HEK293 (cell line): ENCODE results near the gene NUP50.

Experiments used
- GLI2 ChIP-seq: fragments of 450-650 bp; formaldehyde crosslinking; IDR thresholded peaks from 2 replicates; pipeline ENCODE4; 2017; ENCODE audit warnings: missing biosample characterization, missing genetic modification characterization, low read depth, borderline replicate concordance
- INSM2 ChIP-seq: fragments of 450-650 bp; formaldehyde crosslinking; IDR thresholded peaks from 2 replicates; pipeline ENCODE4 v1.5.1; 2016; ENCODE audit warnings: missing biosample characterization, missing genetic modification characterization
- KLF16 ChIP-seq: fragments of 450-650 bp; formaldehyde crosslinking; IDR thresholded peaks from 2 replicates; pipeline ENCODE4 v1.5.1; 2017; ENCODE audit warnings: missing biosample characterization, missing genetic modification characterization
- REPIN1 ChIP-seq: fragments of 450-650 bp; formaldehyde crosslinking; IDR thresholded peaks from 2 replicates; pipeline ENCODE4 v1.5.1; 2017; ENCODE audit warnings: missing biosample characterization, missing genetic modification characterization, low read depth
- SP2 ChIP-seq: fragments of 450-650 bp; formaldehyde crosslinking; IDR thresholded peaks from 2 replicates; pipeline ENCODE4 v1.5.1; 2016; ENCODE audit warnings: missing biosample characterization, missing genetic modification characterization
- YY1 ChIP-seq: fragments of 450-650 bp; formaldehyde crosslinking; IDR thresholded peaks from 2 replicates; pipeline ENCODE4 v1.5.1; 2018; ENCODE audit warnings: missing biosample characterization, missing genetic modification characterization
- ZBTB20 ChIP-seq: fragments of 450-650 bp; formaldehyde crosslinking; IDR thresholded peaks from 2 replicates; pipeline ENCODE4 v1.5.1; 2016; ENCODE audit warnings: missing biosample characterization, missing genetic modification characterization
- ZBTB21 ChIP-seq: fragments of 450-650 bp; formaldehyde crosslinking; IDR thresholded peaks from 2 replicates; pipeline ENCODE4 v1.5.1; 2017; ENCODE audit warnings: missing biosample characterization, missing genetic modification characterization
- ZBTB26 ChIP-seq: fragments of 450-650 bp; formaldehyde crosslinking; optimal IDR thresholded peaks from 2 replicates; pipeline ENCODE3; 2016; ENCODE audit warnings: missing biosample characterization, mild to moderate bottlenecking, missing genetic modification characterization
- ZFP37 ChIP-seq: fragments of 450-650 bp; formaldehyde crosslinking; IDR thresholded peaks from 2 replicates; pipeline ENCODE4 v1.5.1; 2016; ENCODE audit warnings: missing biosample characterization, missing genetic modification characterization
- ZNF214 ChIP-seq: fragments of 450-650 bp; formaldehyde crosslinking; IDR thresholded peaks from 2 replicates; pipeline ENCODE4 v1.5.1; 2017; ENCODE audit warnings: missing biosample characterization, mild to moderate bottlenecking, missing genetic modification characterization, borderline replicate concordance
- ZNF23 ChIP-seq: fragments of 450-650 bp; formaldehyde crosslinking; IDR thresholded peaks from 2 replicates; pipeline ENCODE4 v1.5.1; 2016; ENCODE audit warnings: missing biosample characterization, missing genetic modification characterization, borderline replicate concordance
- ZNF248 ChIP-seq: fragments of 450-650 bp; formaldehyde crosslinking; IDR thresholded peaks from 2 replicates; pipeline ENCODE4 v1.5.1; 2017; ENCODE audit warnings: missing biosample characterization, missing genetic modification characterization
- ZNF292 ChIP-seq: fragments of 450-650 bp; formaldehyde crosslinking; IDR thresholded peaks from 2 replicates; pipeline ENCODE4 v1.5.1; 2016; ENCODE audit warnings: low read depth, missing biosample characterization, missing genetic modification characterization, borderline replicate concordance
- ZNF585B ChIP-seq: fragments of 450-650 bp; formaldehyde crosslinking; IDR thresholded peaks from 2 replicates; pipeline ENCODE4 v1.5.1; 2016; ENCODE audit warnings: missing biosample characterization, missing genetic modification characterization
- ZNF629 ChIP-seq: fragments of 450-650 bp; formaldehyde crosslinking; IDR thresholded peaks from 2 replicates; pipeline ENCODE4 v1.5.1; 2017; ENCODE audit warnings: missing biosample characterization, missing genetic modification characterization
- ZNF747 ChIP-seq: fragments of 450-650 bp; formaldehyde crosslinking; IDR thresholded peaks from 2 replicates; pipeline ENCODE4 v1.5.1; 2016; ENCODE audit warnings: missing biosample characterization, missing genetic modification characterization
- ZNF76 ChIP-seq: fragments of 450-650 bp; formaldehyde crosslinking; IDR thresholded peaks from 2 replicates; pipeline ENCODE4; 2016; ENCODE audit warnings: low read depth, missing biosample characterization, missing genetic modification characterization, borderline replicate concordance
- ZNF777 ChIP-seq: fragments of 450-650 bp; formaldehyde crosslinking; IDR thresholded peaks from 2 replicates; pipeline ENCODE4 v1.5.1; 2017; ENCODE audit warnings: missing biosample characterization, missing genetic modification characterization, borderline replicate concordance
- ZNF785 ChIP-seq: fragments of 450-650 bp; formaldehyde crosslinking; IDR thresholded peaks from 2 replicates; pipeline ENCODE4 v1.5.1; 2016; ENCODE audit warnings: missing biosample characterization, missing genetic modification characterization
- ZNF837 ChIP-seq: fragments of 450-650 bp; formaldehyde crosslinking; IDR thresholded peaks from 2 replicates; pipeline ENCODE4 v1.5.1; 2016; ENCODE audit warnings: missing biosample characterization, missing genetic modification characterization
- TF ChIP-seq, protein P1 (sequence below): fragments of 450-650 bp; formaldehyde crosslinking; IDR thresholded peaks from 2 replicates; pipeline ENCODE4 v1.5.1; 2016; ENCODE audit warnings: missing biosample characterization, missing genetic modification characterization, borderline replicate concordance
- TF ChIP-seq, protein P2 (sequence below): fragments of 450-650 bp; formaldehyde crosslinking; IDR thresholded peaks from 2 replicates; pipeline ENCODE4 v1.5.1; 2016; ENCODE audit warnings: missing biosample characterization, missing genetic modification characterization
- TF ChIP-seq, protein P3 (sequence below): IDR thresholded peaks from 2 replicates; pipeline ENCODE4 v1.6.1; 2011; ENCODE audit warnings: mild to moderate bottlenecking, low read depth, low read length, borderline replicate concordance
- TF ChIP-seq, protein P4 (sequence below): fragments of 450-650 bp; formaldehyde crosslinking; IDR thresholded peaks from 2 replicates; pipeline ENCODE4 v1.5.1; 2016; ENCODE audit warnings: missing biosample characterization, missing genetic modification characterization
- TF ChIP-seq, protein P5 (sequence below): fragments of 450-650 bp; formaldehyde crosslinking; IDR thresholded peaks from 2 replicates; pipeline ENCODE4 v1.5.1; 2016; ENCODE audit warnings: missing biosample characterization, missing genetic modification characterization

Gene NUP50

GRCh38 chr22:45163451-45164269 lies at the start of gene NUP50 (continued):
- no peak for TF ChIP-seq REPIN1 (tag by site-specific recombination)
- TF ChIP-seq ZNF23 (tag by site-specific recombination), result no peak
- no peak for TF ChIP-seq ZNF585B (tag by site-specific recombination)
- peak; percentile 81 for TF ChIP-seq SP2 (tag by site-specific recombination)
- TF ChIP-seq, protein P1, sequence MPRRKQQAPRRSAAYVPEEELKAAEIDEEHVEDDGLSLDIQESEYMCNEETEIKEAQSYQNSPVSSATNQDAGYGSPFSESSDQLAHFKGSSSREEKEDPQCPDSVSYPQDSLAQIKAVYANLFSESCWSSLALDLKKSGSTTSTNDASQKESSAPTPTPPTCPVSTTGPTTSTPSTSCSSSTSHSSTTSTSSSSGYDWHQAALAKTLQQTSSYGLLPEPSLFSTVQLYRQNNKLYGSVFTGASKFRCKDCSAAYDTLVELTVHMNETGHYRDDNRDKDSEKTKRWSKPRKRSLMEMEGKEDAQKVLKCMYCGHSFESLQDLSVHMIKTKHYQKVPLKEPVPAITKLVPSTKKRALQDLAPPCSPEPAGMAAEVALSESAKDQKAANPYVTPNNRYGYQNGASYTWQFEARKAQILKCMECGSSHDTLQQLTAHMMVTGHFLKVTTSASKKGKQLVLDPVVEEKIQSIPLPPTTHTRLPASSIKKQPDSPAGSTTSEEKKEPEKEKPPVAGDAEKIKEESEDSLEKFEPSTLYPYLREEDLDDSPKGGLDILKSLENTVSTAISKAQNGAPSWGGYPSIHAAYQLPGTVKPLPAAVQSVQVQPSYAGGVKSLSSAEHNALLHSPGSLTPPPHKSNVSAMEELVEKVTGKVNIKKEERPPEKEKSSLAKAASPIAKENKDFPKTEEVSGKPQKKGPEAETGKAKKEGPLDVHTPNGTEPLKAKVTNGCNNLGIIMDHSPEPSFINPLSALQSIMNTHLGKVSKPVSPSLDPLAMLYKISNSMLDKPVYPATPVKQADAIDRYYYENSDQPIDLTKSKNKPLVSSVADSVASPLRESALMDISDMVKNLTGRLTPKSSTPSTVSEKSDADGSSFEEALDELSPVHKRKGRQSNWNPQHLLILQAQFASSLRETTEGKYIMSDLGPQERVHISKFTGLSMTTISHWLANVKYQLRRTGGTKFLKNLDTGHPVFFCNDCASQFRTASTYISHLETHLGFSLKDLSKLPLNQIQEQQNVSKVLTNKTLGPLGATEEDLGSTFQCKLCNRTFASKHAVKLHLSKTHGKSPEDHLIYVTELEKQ (tag by site-specific recombination), result 0 out of 2 replicates have a peak, but pooled peaks have one; percentile 8
- no peak for TF ChIP-seq ZNF248 (tag by site-specific recombination)
- no peak for TF ChIP-seq ZBTB21
- peak; percentile 99 for TF ChIP-seq ZBTB26
- peak; percentile 23; the same call in 1 of the 2 replicates for TF ChIP-seq INSM2 (tag by site-specific recombination)
- TF ChIP-seq ZNF747 (tag by site-specific recombination), result no peak
- TF ChIP-seq ZNF214 (tag by site-specific recombination), result no peak
- no peak for TF ChIP-seq ZNF837
- TF ChIP-seq, protein P2, sequence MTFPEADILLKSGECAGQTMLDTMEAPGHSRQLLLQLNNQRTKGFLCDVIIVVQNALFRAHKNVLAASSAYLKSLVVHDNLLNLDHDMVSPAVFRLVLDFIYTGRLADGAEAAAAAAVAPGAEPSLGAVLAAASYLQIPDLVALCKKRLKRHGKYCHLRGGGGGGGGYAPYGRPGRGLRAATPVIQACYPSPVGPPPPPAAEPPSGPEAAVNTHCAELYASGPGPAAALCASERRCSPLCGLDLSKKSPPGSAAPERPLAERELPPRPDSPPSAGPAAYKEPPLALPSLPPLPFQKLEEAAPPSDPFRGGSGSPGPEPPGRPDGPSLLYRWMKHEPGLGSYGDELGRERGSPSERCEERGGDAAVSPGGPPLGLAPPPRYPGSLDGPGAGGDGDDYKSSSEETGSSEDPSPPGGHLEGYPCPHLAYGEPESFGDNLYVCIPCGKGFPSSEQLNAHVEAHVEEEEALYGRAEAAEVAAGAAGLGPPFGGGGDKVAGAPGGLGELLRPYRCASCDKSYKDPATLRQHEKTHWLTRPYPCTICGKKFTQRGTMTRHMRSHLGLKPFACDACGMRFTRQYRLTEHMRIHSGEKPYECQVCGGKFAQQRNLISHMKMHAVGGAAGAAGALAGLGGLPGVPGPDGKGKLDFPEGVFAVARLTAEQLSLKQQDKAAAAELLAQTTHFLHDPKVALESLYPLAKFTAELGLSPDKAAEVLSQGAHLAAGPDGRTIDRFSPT, result no peak
- TF ChIP-seq, protein P3, sequence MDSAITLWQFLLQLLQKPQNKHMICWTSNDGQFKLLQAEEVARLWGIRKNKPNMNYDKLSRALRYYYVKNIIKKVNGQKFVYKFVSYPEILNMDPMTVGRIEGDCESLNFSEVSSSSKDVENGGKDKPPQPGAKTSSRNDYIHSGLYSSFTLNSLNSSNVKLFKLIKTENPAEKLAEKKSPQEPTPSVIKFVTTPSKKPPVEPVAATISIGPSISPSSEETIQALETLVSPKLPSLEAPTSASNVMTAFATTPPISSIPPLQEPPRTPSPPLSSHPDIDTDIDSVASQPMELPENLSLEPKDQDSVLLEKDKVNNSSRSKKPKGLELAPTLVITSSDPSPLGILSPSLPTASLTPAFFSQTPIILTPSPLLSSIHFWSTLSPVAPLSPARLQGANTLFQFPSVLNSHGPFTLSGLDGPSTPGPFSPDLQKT, result no peak; the same call in 1 of the 2 replicates
- TF ChIP-seq ZNF292 (tag by site-specific recombination), result no peak
- TF ChIP-seq ZBTB20, result peak; percentile 32; the same call in 1 of the 2 replicates
- TF ChIP-seq ZNF777 (tag by site-specific recombination), result peak; percentile 68; the same call in 1 of the 2 replicates
- TF ChIP-seq, protein P4, sequence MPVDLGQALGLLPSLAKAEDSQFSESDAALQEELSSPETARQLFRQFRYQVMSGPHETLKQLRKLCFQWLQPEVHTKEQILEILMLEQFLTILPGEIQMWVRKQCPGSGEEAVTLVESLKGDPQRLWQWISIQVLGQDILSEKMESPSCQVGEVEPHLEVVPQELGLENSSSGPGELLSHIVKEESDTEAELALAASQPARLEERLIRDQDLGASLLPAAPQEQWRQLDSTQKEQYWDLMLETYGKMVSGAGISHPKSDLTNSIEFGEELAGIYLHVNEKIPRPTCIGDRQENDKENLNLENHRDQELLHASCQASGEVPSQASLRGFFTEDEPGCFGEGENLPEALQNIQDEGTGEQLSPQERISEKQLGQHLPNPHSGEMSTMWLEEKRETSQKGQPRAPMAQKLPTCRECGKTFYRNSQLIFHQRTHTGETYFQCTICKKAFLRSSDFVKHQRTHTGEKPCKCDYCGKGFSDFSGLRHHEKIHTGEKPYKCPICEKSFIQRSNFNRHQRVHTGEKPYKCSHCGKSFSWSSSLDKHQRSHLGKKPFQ (tag by site-specific recombination), result no peak
- no peak for TF ChIP-seq GLI2 (tag by site-specific recombination)
- TF ChIP-seq ZNF785 (tag by site-specific recombination), result no peak
- TF ChIP-seq KLF16 (tag by site-specific recombination), result peak; percentile 67; the same call in 1 of the 2 replicates
- TF ChIP-seq ZFP37 (tag by site-specific recombination), result peak; percentile 75
- TF ChIP-seq, protein P5, sequence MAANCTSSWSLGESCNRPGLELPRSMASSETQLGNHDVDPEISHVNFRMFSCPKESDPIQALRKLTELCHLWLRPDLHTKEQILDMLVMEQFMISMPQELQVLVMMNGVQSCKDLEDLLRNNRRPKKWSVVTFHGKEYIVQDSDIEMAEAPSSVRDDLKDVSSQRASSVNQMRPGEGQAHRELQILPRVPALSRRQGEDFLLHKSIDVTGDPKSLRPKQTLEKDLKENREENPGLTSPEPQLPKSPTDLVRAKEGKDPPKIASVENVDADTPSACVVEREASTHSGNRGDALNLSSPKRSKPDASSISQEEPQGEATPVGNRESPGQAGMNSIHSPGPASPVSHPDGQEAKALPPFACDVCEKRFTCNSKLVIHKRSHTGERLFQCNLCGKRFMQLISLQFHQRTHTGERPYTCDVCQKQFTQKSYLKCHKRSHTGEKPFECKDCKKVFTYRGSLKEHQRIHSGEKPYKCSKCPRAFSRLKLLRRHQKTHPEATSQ (tag by site-specific recombination), result no peak
- peak; percentile 52 for TF ChIP-seq YY1 (tag by site-specific recombination)
- no peak; the same call in 1 of the 2 replicates for TF ChIP-seq ZNF629 (tag by site-specific recombination)
- peak; percentile 57; the same call in 1 of the 2 replicates for TF ChIP-seq ZNF76 (tag by site-specific recombination)
